DOHH2 (cell line): Measurements from ENCODE around the gene DCLK1.

Experiments used
- EZH2phosphoT487 ChIP-seq: fragments of 200-600 bp; sonication (generic); IDR thresholded peaks from 2 replicates; pipeline ENCODE4 v1.6.1; 2017; ENCODE audit warnings: borderline replicate concordance, mild to moderate bottlenecking, antibody characterized with exemption, low read length, moderate library complexity, mixed read lengths
- TF ChIP-seq, protein P1 (sequence below): fragments of 200-600 bp; sonication (generic); IDR thresholded peaks from one replicate; pipeline ENCODE4 v1.5.1; 2014; ENCODE audit warnings: antibody characterized with exemption, mild to moderate bottlenecking, low read depth, low read length; ENCODE audit not compliant: poor library complexity, severe bottlenecking

DNA sequence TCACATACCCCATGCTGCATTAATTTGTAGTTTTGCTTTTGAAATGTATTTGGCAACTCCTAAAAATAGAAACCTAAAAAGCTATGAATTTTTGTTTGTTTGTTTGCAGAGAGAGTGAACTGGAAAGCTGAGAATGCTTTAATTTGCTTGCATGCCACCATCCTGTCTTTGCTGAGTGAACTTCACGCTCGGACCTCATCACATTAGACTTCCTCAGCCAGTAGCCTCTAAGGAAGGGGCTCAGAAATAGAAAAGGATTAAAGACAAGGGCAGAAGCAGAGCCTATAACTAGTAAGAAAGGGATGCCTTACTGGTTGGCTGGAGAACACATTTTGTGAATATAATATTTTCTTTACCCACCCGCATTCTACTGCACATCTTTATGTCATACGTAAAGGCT is 275.1 kb downstream of the DCLK1 start:
- TF ChIP-seq, protein P1, sequence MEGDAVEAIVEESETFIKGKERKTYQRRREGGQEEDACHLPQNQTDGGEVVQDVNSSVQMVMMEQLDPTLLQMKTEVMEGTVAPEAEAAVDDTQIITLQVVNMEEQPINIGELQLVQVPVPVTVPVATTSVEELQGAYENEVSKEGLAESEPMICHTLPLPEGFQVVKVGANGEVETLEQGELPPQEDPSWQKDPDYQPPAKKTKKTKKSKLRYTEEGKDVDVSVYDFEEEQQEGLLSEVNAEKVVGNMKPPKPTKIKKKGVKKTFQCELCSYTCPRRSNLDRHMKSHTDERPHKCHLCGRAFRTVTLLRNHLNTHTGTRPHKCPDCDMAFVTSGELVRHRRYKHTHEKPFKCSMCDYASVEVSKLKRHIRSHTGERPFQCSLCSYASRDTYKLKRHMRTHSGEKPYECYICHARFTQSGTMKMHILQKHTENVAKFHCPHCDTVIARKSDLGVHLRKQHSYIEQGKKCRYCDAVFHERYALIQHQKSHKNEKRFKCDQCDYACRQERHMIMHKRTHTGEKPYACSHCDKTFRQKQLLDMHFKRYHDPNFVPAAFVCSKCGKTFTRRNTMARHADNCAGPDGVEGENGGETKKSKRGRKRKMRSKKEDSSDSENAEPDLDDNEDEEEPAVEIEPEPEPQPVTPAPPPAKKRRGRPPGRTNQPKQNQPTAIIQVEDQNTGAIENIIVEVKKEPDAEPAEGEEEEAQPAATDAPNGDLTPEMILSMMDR = no peak
- no peak for TF ChIP-seq EZH2phosphoT487
